ENCODE data around the gene SCP2.

- TF ChIP-seq EP300 (IDR thresholded peaks at IDR 0.05) (no peak), CTCF (IDR thresholded peaks at IDR 0.05) (no peak), MAX (IDR thresholded peaks at IDR 0.05) (no peak), MAZ (IDR thresholded peaks at IDR 0.05; ENCODE audit: borderline replicate concordance, low read depth, low read length) (no peak)
Observed at GRCh38 chr1:53051676-53052075, 124.6 kb downstream of the SCP2 start.
